Kidney glomerular epithelial cell (primary cell): ENCODE measurements around the gene PLCH2.

Experiments
- DNase-seq: peaks from one replicate; lab custom pipeline; 2025; lab: John Stamatoyannopoulos, UW

PLCH2 gene, protein sequence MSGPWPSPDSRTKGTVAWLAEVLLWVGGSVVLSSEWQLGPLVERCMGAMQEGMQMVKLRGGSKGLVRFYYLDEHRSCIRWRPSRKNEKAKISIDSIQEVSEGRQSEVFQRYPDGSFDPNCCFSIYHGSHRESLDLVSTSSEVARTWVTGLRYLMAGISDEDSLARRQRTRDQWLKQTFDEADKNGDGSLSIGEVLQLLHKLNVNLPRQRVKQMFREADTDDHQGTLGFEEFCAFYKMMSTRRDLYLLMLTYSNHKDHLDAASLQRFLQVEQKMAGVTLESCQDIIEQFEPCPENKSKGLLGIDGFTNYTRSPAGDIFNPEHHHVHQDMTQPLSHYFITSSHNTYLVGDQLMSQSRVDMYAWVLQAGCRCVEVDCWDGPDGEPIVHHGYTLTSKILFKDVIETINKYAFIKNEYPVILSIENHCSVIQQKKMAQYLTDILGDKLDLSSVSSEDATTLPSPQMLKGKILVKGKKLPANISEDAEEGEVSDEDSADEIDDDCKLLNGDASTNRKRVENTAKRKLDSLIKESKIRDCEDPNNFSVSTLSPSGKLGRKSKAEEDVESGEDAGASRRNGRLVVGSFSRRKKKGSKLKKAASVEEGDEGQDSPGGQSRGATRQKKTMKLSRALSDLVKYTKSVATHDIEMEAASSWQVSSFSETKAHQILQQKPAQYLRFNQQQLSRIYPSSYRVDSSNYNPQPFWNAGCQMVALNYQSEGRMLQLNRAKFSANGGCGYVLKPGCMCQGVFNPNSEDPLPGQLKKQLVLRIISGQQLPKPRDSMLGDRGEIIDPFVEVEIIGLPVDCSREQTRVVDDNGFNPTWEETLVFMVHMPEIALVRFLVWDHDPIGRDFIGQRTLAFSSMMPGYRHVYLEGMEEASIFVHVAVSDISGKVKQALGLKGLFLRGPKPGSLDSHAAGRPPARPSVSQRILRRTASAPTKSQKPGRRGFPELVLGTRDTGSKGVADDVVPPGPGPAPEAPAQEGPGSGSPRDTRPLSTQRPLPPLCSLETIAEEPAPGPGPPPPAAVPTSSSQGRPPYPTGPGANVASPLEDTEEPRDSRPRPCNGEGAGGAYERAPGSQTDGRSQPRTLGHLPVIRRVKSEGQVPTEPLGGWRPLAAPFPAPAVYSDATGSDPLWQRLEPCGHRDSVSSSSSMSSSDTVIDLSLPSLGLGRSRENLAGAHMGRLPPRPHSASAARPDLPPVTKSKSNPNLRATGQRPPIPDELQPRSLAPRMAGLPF (N-terminal part only)

DNA sequence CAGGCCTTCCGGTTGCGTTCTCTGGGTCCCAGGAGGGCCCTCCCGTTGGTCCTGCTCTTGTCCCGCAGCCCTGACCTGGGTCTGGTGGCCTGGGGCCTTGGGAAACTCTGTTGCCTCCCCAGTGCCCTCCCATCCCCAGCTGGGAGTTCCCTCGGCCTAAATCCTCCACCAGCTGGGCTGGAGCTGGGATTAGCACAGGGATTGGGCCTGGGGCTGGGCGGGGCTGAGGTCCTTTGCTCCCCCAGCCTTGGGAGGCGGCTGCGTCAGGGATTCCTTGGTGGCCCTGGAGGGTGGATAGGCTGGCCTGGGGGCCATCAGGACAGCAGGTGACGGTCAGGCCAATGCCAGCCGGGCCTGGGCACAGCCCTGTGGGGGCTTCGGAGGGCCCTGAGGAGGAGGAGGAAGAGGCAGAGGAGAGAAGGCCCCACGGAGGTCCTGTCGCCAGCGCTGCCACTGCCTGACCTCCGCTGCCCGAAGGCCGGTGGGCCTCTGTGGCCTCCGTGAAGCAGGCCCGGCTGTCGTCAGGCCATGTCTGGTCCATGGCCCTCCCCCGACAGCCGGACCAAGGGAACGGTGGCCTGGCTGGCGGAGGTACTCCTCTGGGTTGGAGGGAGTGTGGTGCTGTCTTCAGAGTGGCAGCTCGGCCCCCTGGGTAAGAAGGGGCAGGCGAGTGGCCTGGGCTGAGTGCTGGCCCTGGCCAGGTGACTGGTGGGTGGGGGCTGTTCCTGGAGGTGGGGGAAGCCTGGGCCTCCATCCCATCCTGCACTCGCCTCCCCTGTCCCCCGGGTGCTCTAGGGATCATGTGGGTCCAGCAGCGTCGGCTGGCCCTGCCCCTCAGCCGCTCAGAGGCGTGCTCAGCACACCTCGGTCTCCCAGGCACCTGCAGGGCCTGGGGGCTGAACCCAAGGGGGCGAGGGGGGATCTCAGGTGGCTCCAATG is at the start of gene PLCH2:
TSS of gene PLCH2 (plus strand) at position 229 of the 939 bp plus-strand sequence. CDS start at position 529, 300 bp downstream.
- no peak for DNase-seq

- DNase-seq = no peak
Observed at GRCh38 chr1:2426540-2426939, 49.5 kb upstream of the PLCH2 start.

GRCh38 chr1:2427051-2427450 is 49.0 kb upstream of the PLCH2 start:
- DNase-seq = no peak

- DNase-seq = no peak
Observed at GRCh38 chr1:2427976-2428375, 48.1 kb upstream of the PLCH2 start.

DNA sequence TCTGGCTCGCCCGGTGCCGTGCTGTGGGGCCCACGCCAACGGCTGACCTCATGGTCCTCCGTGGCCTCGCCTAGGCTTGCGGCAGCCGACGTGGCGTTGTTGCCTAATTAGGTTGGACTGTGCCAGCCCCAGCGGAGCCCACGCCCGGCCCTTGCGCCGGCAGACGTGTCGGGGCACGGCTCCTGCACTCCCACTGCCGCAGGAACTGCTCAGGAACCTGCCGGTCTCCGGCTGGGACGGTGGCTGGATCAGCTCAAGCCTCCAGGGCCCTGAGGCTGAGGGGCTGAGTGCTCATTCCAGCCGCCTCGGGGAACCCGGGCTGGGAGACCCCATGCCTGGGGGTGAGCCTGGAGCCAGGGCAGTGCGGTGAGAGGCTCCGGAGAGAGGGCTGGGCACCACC is 47.6 kb upstream of the PLCH2 start:
- no peak for DNase-seq

DNA sequence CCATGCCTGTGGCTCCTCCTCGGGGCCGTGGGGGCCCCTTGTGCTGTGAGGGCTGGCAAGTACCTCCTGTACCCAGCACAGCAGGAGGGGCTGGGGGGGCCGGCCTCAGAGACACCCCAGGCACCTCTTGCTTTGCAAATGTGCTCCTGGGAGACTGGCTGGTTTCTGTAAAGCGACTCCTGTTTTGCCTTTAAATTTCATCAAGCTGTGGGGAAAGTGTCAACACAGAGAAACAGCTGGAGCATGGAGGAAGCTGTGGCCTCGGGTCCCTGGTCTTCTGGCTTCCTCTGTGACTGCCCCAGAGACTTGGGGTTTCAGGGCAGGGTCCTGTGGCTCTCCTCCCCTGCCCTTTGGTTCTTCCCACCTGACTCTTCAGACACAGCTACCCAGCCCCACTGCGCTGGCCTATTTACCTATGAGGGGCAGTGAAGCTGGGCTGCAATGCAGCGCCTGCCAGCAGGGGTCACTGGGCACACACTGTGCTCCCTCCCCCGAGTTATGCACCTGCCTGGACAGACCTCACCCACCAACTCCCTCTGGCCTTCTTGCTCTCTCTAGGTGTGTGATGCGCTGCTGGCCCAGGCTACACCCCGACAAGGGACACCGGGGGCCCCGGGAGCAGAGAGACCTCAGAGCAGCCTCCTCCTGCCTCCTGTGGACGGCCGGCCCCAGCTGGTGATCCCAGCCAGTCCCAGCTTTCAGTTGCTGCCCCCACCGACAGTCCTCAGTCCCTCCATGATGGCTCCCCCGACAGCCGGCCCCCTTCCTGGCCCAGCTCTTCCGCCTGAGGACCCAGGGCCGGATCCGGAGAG is 46.1 kb upstream of the PLCH2 start:
- DNase-seq = no peak

DNA sequence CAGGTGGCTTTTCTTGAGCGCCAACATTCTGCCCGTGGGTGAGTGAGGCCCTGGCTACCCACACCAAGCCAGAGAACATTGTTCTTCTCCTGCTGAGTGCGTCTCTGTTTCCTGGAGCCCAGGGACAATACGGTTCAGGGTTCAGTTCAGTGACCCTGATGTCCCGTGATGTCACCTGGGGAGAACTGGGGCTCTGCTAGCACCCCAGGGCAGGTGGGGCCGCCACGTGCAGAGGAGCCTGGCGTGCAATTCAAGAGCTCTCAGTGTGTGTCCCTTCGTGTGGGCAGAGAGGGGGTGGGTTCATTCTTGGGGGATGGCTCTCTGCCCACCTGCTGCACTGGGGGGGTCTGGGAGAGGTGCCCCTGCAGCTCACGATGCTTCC is 45.5 kb upstream of the PLCH2 start:
- no peak for DNase-seq

- no peak for DNase-seq
Observed at GRCh38 chr1:2431103-2431502, 45.0 kb upstream of the PLCH2 start.

DNA sequence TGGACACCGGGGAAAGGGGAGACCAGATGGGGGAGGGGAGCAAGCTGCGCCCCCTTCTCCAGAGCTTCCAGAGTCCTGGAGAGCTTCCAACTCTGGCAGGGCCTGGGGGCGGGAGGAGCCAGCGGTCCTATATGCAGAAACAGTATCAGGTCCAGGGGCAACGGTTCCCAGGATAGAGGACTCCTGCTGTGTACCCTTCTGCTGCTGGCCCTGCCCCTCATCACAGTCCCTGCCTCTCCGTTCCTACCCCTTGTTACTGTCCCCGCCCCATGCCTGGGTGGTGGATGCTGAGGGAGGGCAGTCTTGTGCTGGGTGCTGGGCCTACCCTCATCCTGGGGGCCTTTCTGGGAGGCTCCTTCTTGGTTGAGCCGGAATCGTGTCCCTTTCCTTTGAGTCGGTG is 44.6 kb upstream of the PLCH2 start:
- no peak for DNase-seq

- no peak for DNase-seq
Observed at GRCh38 chr1:2432441-2432844, 43.6 kb upstream of the PLCH2 start.

- no peak for DNase-seq
Observed at GRCh38 chr1:2433196-2433595, 42.9 kb upstream of the PLCH2 start.

GRCh38 chr1:2433936-2434655 is 42.0 kb upstream of the PLCH2 start:
- no peak for DNase-seq

- DNase-seq = no peak
Observed at GRCh38 chr1:2435091-2435490, 41.0 kb upstream of the PLCH2 start.

GRCh38 chr1:2435746-2436355 is 40.2 kb upstream of the PLCH2 start:
- no peak for DNase-seq

GRCh38 chr1:2436876-2437275 is 39.2 kb upstream of the PLCH2 start:
- DNase-seq = no peak

DNA sequence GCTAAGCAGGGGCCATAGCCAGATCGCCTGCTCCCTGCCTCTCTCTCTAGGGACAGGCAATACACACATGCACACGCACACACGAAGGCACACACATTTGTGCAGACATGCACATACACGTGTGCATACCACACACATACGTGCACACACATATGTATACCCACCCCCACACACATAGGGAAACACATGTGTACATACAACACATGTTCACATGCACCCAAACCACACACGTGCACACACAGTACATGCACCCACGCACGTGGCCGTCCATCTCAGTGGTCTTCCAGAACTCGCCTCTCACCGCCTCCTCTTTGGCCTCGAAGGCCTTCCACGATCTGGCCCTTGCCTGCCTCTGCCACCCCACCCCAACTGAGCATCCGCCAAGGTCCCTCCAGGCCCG is 38.5 kb upstream of the PLCH2 start:
- DNase-seq = no peak

GRCh38 chr1:2438038-2438437 is 38.1 kb upstream of the PLCH2 start:
- no peak for DNase-seq

- DNase-seq = no peak
Observed at GRCh38 chr1:2438641-2439040, 37.4 kb upstream of the PLCH2 start.

- DNase-seq = no peak
Observed at GRCh38 chr1:2439369-2439768, 36.7 kb upstream of the PLCH2 start.
